A375 (cell line): Measurements from ENCODE around the gene AHSG. TPM values are rescaled to one million over a fixed set of nuclear protein-coding genes. Genes with fewer than 3 reads are reported as not detected.

Experiments
- small RNA-seq: library from RNA; depleted of rRNA; stranded (forward); fragments of <200 nt; gene quantifications from one replicate; pipeline ENCODE3, GENCODE V24; 2014
- total RNA-seq: library from RNA; depleted of rRNA; stranded (reverse); fragments of >200 nt; shearing (Covaris generic); gene quantifications from 2 replicates; pipeline ENCODE4 v1.2.3, GENCODE V29; 2014; rRNA removed

Gene AHSG
- not detected in 2 replicates for total RNA-seq

GRCh38 chr3:186612721-186613636 is at the start of gene AHSG:
Gene AHSG, plus strand, starts transcription at chr3:186613060. Its CDS starts 82 bp downstream, at chr3:186613142.

GRCh38 chr3:186567072-186567921 is 45.6 kb upstream of the AHSG start, which contains the start of gene TBCCD1:
Gene TBCCD1, minus strand, starts transcription at chr3:186567339. Its CDS starts 3,010 bp downstream, at chr3:186564329.

GRCh38 chr3:186570096-186570940 is 42.5 kb upstream of the AHSG start, which contains the start of gene DNAJB11:
Gene DNAJB11, plus strand, starts transcription at chr3:186570720. Its CDS starts 178 bp downstream, at chr3:186570898.

GRCh38 chr3:186639778-186640472 is 27.1 kb downstream of the AHSG start, which contains the start of gene FETUB:
Gene FETUB, plus strand, starts transcription at chr3:186640399. Its CDS starts 62 bp downstream, at chr3:186640461.

GRCh38 chr3:186665625-186666188 is 52.8 kb downstream of the AHSG start, which contains the start of gene HRG:
Gene HRG, plus strand, starts transcription at chr3:186666014. Its CDS starts 18 bp downstream, at chr3:186666032.

Small RNAs within 50 kb of the gene (small RNA-seq; reads per million reads assigned to genes)
- gene RF00017 = not detected

Other genes with a start within 250 kb of the AHSG start
- 0.40 and 0.57 TPM in 2 replicates for gene CRYGS, start 68.7 kb upstream of the AHSG start, total RNA-seq
- gene TBCCD1, start 45.7 kb upstream of the AHSG start, total RNA-seq = 7.1 and 7.4 TPM in 2 replicates
- gene DNAJB11, start 42.3 kb upstream of the AHSG start, total RNA-seq = 58.1 and 61.2 TPM in 2 replicates
- not detected in 2 replicates for gene FETUB, start 27.3 kb downstream of the AHSG start, total RNA-seq
- not detected in 2 replicates for gene HRG, start 53.0 kb downstream of the AHSG start, total RNA-seq
- not detected in 2 replicates for gene KNG1, start 104.3 kb downstream of the AHSG start, total RNA-seq
- 260 and 274 TPM in 2 replicates for gene EIF4A2, start 170.5 kb downstream of the AHSG start, total RNA-seq
- gene RFC4, start 193.4 kb downstream of the AHSG start, total RNA-seq = 43.6 and 53.6 TPM in 2 replicates
- not detected in 2 replicates for gene ADIPOQ, start 229.7 kb downstream of the AHSG start, total RNA-seq